SK-N-SH (cell line): ENCODE results near the gene BAG3. TPM values are rescaled to one million over a fixed set of nuclear protein-coding genes. Genes with fewer than 3 reads are reported as not detected.
A peak's percentile ranks its signal among the peaks of the same experiment; 100 is the strongest.

Experiments used
- CTCF ChIA-PET: fragments of 300-600, 350-600 bp; formaldehyde crosslinking; extraction: SDS; loops from one replicate; lab custom pipeline; 2021; lab: Yijun Ruan, JAX
- POLR2A ChIA-PET: fragments of 350-600 bp; sonication (Branson Sonifier 250); formaldehyde crosslinking; extraction: SDS; loops from one replicate; lab custom pipeline; 2020; ENCODE audit warnings: antibody characterized with exemption, inconsistent platforms; lab: Yijun Ruan, JAX
- DNase-seq: peaks from one replicate; pipeline ENCODE4 v3.0.0; 2012
- H2AFZ ChIP-seq: fragments of 200-600 bp; sonication (generic); 2 replicates; pipeline ENCODE4 v1.8.1; 2016; ENCODE audit warnings: antibody characterized with exemption, mild to moderate bottlenecking, low read depth
- H3F3A ChIP-seq: fragments of 200-600 bp; sonication (generic); replicated peaks from 2 replicates; pipeline ENCODE3; 2016; ENCODE audit warnings: antibody characterized with exemption, mild to moderate bottlenecking; ENCODE audit not compliant: insufficient read depth
- H3K27ac ChIP-seq, 2 experiments: fragments of 200-500 bp in 1 of 2; fragments of 200-600 bp in 1 of 2; sonication (Bioruptor generic) in 1 of 2; sonication (generic), shearing (Covaris generic) in 1 of 2; 2 replicates each; pipeline versions ENCODE4 v1.5.1 to v1.6.1; 2014 to 2016; ENCODE audit warnings: low read depth in 2 of 2, inconsistent platforms in 1 of 2, low read length in 1 of 2, mild to moderate bottlenecking in 1 of 2, mixed read lengths in 1 of 2
- H3K27me3 ChIP-seq: fragments of 200-600 bp; sonication (generic), shearing (Covaris generic); 2 replicates; pipeline ENCODE4 v1.6.1; 2016; ENCODE audit warnings: mixed run types; ENCODE audit not compliant: insufficient read depth
- H3K36me3 ChIP-seq, 2 experiments: fragments of 200-500 bp in 1 of 2; fragments of 200-600 bp in 1 of 2; sonication (Bioruptor generic) in 1 of 2; sonication (generic) in 1 of 2; replicated peaks in 1 of 2; 2 replicates each; pipeline versions ENCODE3 to v1.5.1; 2014 to 2016; ENCODE audit warnings: low read length in 1 of 2, mild to moderate bottlenecking in 1 of 2; ENCODE audit not compliant: insufficient read depth in 2 of 2, control insufficient read depth in 1 of 2
- H3K4me1 ChIP-seq, 2 experiments: fragments of 200-500 bp in 1 of 2; fragments of 200-600 bp in 1 of 2; sonication (Bioruptor generic) in 1 of 2; sonication (generic), shearing (Covaris generic) in 1 of 2; 2 replicates each; pipeline versions ENCODE4 v1.5.1 to v1.6.1; 2014 to 2016; ENCODE audit warnings: low read depth in 1 of 2, low read length in 1 of 2, mixed run types in 1 of 2; ENCODE audit not compliant: insufficient read depth in 2 of 2, control insufficient read depth in 1 of 2
- H3K4me2 ChIP-seq: fragments of 200-600 bp; sonication (generic), shearing (Covaris generic); 2 replicates; pipeline ENCODE4 v1.6.1; 2017; ENCODE audit warnings: mixed run types
- H3K4me3 ChIP-seq, 2 experiments: fragments of 200-500 bp in 1 of 2; fragments of 200-600 bp in 1 of 2; sonication (Bioruptor generic) in 1 of 2; sonication (generic), shearing (Covaris generic) in 1 of 2; 2 replicates each; pipeline versions ENCODE4 v1.5.1 to v1.8.1; 2014 to 2016; ENCODE audit warnings: low read depth in 2 of 2, inconsistent platforms in 1 of 2, low read length in 1 of 2, mild to moderate bottlenecking in 1 of 2, mixed read lengths in 1 of 2, moderate library complexity in 1 of 2
- H3K79me2 ChIP-seq: fragments of 200-600 bp; sonication (generic); 2 replicates; pipeline ENCODE4 v1.8.1; 2017; ENCODE audit warnings: mild to moderate bottlenecking; ENCODE audit not compliant: insufficient read depth
- H3K9ac ChIP-seq: fragments of 200-600 bp; sonication (generic); 2 replicates; pipeline ENCODE4 v1.6.1; 2017; ENCODE audit warnings: mixed run types
- H3K9me2 ChIP-seq: fragments of 200-600 bp; sonication (generic); 2 replicates; pipeline ENCODE4 v1.6.1; 2017; ENCODE audit warnings: mixed run types
- H3K9me3 ChIP-seq: fragments of 200-600 bp; sonication (generic); 2 replicates; pipeline ENCODE4 v1.6.1; 2017; ENCODE audit warnings: mixed run types, mild to moderate bottlenecking, moderate library complexity
- H4K20me1 ChIP-seq: fragments of 200-600 bp; sonication (generic); 2 replicates; pipeline ENCODE4 v1.6.1; 2017; ENCODE audit warnings: mild to moderate bottlenecking, mixed run types; ENCODE audit not compliant: insufficient read depth
- ELF1 ChIP-seq: IDR thresholded peaks from 2 replicates; pipeline ENCODE4 v1.4.0; 2012
- EP300 ChIP-seq, 2 experiments: IDR thresholded peaks; 2 replicates each; pipeline versions ENCODE4 v1.4.0 to v1.6.1; 2012; ENCODE audit warnings: borderline replicate concordance in 1 of 2, low read depth in 1 of 2, low read length in 1 of 2
- EZH2phosphoT487 ChIP-seq: fragments of 200-600 bp; sonication (generic); IDR thresholded peaks from 2 replicates; pipeline ENCODE4 v1.6.1; 2017; ENCODE audit warnings: low read depth, mixed run types, mild to moderate bottlenecking, antibody characterized with exemption, moderate library complexity, borderline replicate concordance
- POLR2AphosphoS5 ChIP-seq: IDR thresholded peaks from 2 replicates; pipeline ENCODE4 v1.6.1; 2012; ENCODE audit warnings: low read depth, low read length
- TCF12 ChIP-seq: IDR thresholded peaks from 2 replicates; pipeline ENCODE4 v1.4.0; 2012
- TEAD4 ChIP-seq: IDR thresholded peaks from 2 replicates; pipeline ENCODE4 v1.4.0; 2012; ENCODE audit warnings: mild to moderate bottlenecking, borderline replicate concordance; ENCODE audit not compliant: insufficient read depth
- WGBS: methylation state at CpG from one replicate; pipeline ENCODE4 v1.1.6; 2017; ENCODE audit warnings: low lambda C conversion rate; 5-methylcytosine and 5-hydroxymethylcytosine counted together
- polyA plus RNA-seq, 3 experiments: library from polyadenylated mRNA; depleted of rRNA; stranded (reverse); fragments of >200 nt; gene quantifications; 2 replicates each; pipeline ENCODE4 v1.2.3, GENCODE V29; 2012
- TF ChIP-seq, protein P1 (sequence below): IDR thresholded peaks from 2 replicates; pipeline ENCODE4; 2012
- TF ChIP-seq, protein P2 (sequence below): fragments of 150-350 bp; IDR thresholded peaks from 2 replicates; pipeline ENCODE4 v1.6.1; 2016; ENCODE audit warnings: mild to moderate bottlenecking, low read depth, low read length

BAG3 gene
- polyA plus RNA-seq, 1 of the 3 experiments (the other 2 are of a cell fraction), result 9.2 TPM

DNA sequence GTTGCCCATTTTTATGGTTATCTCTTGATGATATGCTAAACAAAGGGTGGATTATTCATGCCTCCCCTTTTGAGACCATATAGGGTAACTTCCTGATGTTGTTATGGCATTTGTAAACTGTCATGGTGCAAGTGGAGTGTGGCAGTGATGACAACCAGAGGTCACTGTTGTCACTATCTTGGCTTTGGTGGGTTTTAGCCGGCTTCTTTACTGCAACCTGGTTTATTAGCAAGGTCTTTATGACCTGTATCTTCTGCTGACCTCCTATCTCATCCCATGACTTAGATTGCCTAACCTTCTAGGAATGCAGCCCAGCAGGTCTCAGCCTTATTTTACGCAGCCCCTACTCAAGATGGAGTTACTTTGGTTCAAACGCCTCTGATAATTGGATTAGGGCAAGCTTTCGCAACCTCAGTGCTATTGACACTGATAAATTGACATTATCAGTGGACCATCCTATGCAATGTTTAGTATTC, 36.9 kb downstream of the BAG3 start:
- Histone ChIP-seq H3K27me3 (no peaks in the 10 kb centered on the region), H3K9ac (no peak overlapping the region), H3K9me3 (no peaks in the 10 kb centered on the region), H3K4me1 (peaks cover 0 to 10% of the 10 kb centered on the region in 2 experiments; a peak in 1 of 4 replicates), H2AFZ (peak overlapping the region; percentile 71; the same call in 1 of the 2 replicates), H3K36me3 (no peaks in the 10 kb centered on the region), H4K20me1 (no peaks in the 10 kb centered on the region), H3K9me2 (no peaks in the 10 kb centered on the region), H3K79me2 (no peaks in the 10 kb centered on the region), H3K4me2 (0 out of 2 replicates have a peak overlapping the region, but pooled peaks have one; percentile 51), H3K4me3 (no peak overlapping the region; a peak in 1 of 4 replicates), H3K27ac (peak overlapping the region in 1 of 2 experiments; percentile 87; a peak in 1 of 4 replicates), H3F3A (peaks cover 14% of the 10 kb centered on the region)
- TF ChIP-seq, protein P1, sequence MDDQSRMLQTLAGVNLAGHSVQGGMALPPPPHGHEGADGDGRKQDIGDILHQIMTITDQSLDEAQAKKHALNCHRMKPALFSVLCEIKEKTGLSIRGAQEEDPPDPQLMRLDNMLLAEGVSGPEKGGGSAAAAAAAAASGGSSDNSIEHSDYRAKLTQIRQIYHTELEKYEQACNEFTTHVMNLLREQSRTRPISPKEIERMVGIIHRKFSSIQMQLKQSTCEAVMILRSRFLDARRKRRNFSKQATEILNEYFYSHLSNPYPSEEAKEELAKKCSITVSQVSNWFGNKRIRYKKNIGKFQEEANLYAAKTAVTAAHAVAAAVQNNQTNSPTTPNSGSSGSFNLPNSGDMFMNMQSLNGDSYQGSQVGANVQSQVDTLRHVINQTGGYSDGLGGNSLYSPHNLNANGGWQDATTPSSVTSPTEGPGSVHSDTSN, result no peak
- TF ChIP-seq EP300 (IDR thresholded peaks at IDR 0.05; ENCODE audit: borderline replicate concordance in 1 of 2, low read depth in 1 of 2, low read length in 1 of 2) (no peak), TCF12 (peak; percentile 29; the same call in 1 of the 2 replicates), ELF1 (no peak), TEAD4 (no peak), EZH2phosphoT487 (no peak)
- TF ChIP-seq, protein P2, sequence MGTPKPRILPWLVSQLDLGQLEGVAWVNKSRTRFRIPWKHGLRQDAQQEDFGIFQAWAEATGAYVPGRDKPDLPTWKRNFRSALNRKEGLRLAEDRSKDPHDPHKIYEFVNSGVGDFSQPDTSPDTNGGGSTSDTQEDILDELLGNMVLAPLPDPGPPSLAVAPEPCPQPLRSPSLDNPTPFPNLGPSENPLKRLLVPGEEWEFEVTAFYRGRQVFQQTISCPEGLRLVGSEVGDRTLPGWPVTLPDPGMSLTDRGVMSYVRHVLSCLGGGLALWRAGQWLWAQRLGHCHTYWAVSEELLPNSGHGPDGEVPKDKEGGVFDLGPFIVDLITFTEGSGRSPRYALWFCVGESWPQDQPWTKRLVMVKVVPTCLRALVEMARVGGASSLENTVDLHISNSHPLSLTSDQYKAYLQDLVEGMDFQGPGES, result no peak
- CTCF ChIA-PET, result interaction anchor here (1.3 to 5.6 kb wide), 18 partner anchors 7 to 171 kb away, joined by 3 to 46 read pairs (median 7); partner anchors contain the start of gene BAG3
- 92% methylated on average over 3 of the region's 4 CpGs for WGBS
- POLR2A ChIA-PET, result interaction anchor here (1.2 kb wide), 1 partner anchor 183 kb away, joined by 4 read pairs; no protein-coding TSS in a partner anchor
- DNase-seq, result no peak

DNA sequence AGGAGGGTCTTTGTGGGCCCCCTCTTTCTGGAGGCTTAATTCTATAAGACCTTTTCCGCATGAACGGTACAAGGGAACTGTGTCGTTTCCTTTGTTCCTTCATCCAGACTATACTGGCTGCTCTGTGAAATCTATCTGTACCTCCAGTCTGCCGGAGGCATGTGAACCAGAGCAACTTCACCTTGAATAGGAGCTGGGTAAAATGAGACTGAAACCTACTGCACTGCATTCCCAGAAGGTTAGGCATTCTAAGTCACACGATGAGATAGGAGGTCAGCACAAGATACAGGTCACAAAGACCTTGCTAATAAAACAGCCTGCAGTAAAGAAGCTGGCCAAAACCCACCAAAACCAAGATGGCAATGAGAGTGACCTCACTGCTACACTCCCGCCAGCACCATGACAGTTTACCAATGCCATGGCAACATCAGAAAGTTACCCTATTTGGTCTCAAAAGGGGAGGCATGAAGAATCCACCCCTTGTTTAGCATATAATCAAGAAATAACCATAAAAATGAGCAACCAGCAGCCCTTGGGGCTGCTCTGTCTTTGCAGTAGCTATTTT, 37.9 kb downstream of the BAG3 start:
- Histone ChIP-seq H3K9me3 (no peaks in the 10 kb centered on the region), H3K4me3 (no peak overlapping the region), H3K9me2 (no peaks in the 10 kb centered on the region), H3K27ac (no peak overlapping the region), H3K79me2 (no peaks in the 10 kb centered on the region), H3K36me3 (no peaks in the 10 kb centered on the region), H3K9ac (no peak overlapping the region), H3K27me3 (no peaks in the 10 kb centered on the region), H3K4me1 (peaks cover 0 to 10% of the 10 kb centered on the region in 2 experiments; a peak in 1 of 4 replicates), H3K4me2 (no peak overlapping the region), H4K20me1 (no peaks in the 10 kb centered on the region), H3F3A (peaks cover 14% of the 10 kb centered on the region), H2AFZ (no peak overlapping the region)
- DNase-seq, result no peak
- ChIA-PET CTCF (interaction anchor here (0.7 to 1.5 kb wide), 4 partner anchors 13 to 170 kb away, joined by 3 to 5 read pairs (median 4); no protein-coding TSS in a partner anchor), POLR2A (no interaction called here)
- WGBS, result 91% methylated on average over 5 of the region's 6 CpGs
- TF ChIP-seq POLR2AphosphoS5 (no peak), TEAD4 (no peak)
